GM06990 (cell line): ENCODE data around the gene PPM1G.

Source experiments
- DNase-seq: peaks from one replicate; pipeline ENCODE4 v3.0.0-alpha.2; 2011; ENCODE audit not compliant: insufficient read length; ENCODE audit errors: extremely low read depth
- H3K27me3 ChIP-seq: replicated peaks from 2 replicates; pipeline ENCODE4 v1.6.0; 2011; ENCODE audit warnings: low read length; ENCODE audit not compliant: control insufficient read depth, insufficient read depth
- H3K36me3 ChIP-seq: 2 replicates; pipeline ENCODE4 v1.5.1; 2011; ENCODE audit warnings: low read length; ENCODE audit not compliant: control insufficient read depth, insufficient read depth
- H3K4me3 ChIP-seq: replicated peaks from 2 replicates; pipeline ENCODE4 v1.5.1; 2011; ENCODE audit warnings: low read depth, mild to moderate bottlenecking, control low read depth, low read length
- CTCF ChIP-seq: IDR thresholded peaks from 2 replicates; pipeline ENCODE4 v1.5.1; 2011; ENCODE audit warnings: low read length, control low read depth, mild to moderate bottlenecking, inconsistent platforms; ENCODE audit not compliant: insufficient read depth, poor library complexity, severe bottlenecking

The PPM1G gene

GRCh38 chr2:27375513-27376099 lies 33.8 kb downstream of the PPM1G start:
- no peak for TF ChIP-seq CTCF
- H3K36me3 ChIP-seq, result peaks cover 50% of the 10 kb centered on the region
- DNase-seq, result no peak
- H3K4me3 ChIP-seq, result no peak overlapping the region
- H3K27me3 ChIP-seq, result no peaks in the 10 kb centered on the region

GRCh38 chr2:27373567-27373966 lies 35.8 kb downstream of the PPM1G start:
- no peak for TF ChIP-seq CTCF
- H3K27me3 ChIP-seq, result no peaks in the 10 kb centered on the region
- DNase-seq, result no peak
- H3K4me3 ChIP-seq, result no peak overlapping the region
- H3K36me3 ChIP-seq, result peaks cover 49% of the 10 kb centered on the region

- TF ChIP-seq CTCF, result no peak
- no peak overlapping the region for H3K4me3 ChIP-seq
- peaks cover 46% of the 10 kb centered on the region for H3K36me3 ChIP-seq
- DNase-seq, result no peak
- no peaks in the 10 kb centered on the region for H3K27me3 ChIP-seq
These were observed 36.5 kb downstream of the PPM1G start for GRCh38 chr2:27372937-27373336.

- H3K4me3 ChIP-seq, result peak overlapping the region; percentile 95
- no peaks in the 10 kb centered on the region for H3K27me3 ChIP-seq
- peak; percentile 85 for DNase-seq
- peaks cover 35% of the 10 kb centered on the region for H3K36me3 ChIP-seq
- TF ChIP-seq CTCF, result no peak
These were observed 38.4 kb downstream of the PPM1G start for GRCh38 chr2:27370816-27371620.

- H3K36me3 ChIP-seq, result peaks cover 27% of the 10 kb centered on the region
- peak; percentile 91 for TF ChIP-seq CTCF
- peak within 1 kb of the TSS; percentile 95 for H3K4me3 ChIP-seq
- no peaks in the 10 kb centered on the region for H3K27me3 ChIP-seq
- DNase-seq, result peak; percentile 100
These were observed 39.2 kb downstream of the PPM1G start, which contains the start of the genes EIF2B4 and SNX17 for GRCh38 chr2:27370026-27370815. TSS of gene EIF2B4 (minus strand) at chr2:27370338. CDS start at chr2:27370314, 24 bp downstream. TSS of gene SNX17 (plus strand) at chr2:27370616. CDS start at chr2:27370744, 128 bp downstream.
